Nucleus accumbens (tissue), 56 donors: ENCODE measurements around the gene TRAM1L1.

Experiments used
- DNase-seq, 56 donors: peaks; one replicate each; lab custom pipeline; 2025; lab: John Stamatoyannopoulos, UW

The TRAM1L1 gene

DNA sequence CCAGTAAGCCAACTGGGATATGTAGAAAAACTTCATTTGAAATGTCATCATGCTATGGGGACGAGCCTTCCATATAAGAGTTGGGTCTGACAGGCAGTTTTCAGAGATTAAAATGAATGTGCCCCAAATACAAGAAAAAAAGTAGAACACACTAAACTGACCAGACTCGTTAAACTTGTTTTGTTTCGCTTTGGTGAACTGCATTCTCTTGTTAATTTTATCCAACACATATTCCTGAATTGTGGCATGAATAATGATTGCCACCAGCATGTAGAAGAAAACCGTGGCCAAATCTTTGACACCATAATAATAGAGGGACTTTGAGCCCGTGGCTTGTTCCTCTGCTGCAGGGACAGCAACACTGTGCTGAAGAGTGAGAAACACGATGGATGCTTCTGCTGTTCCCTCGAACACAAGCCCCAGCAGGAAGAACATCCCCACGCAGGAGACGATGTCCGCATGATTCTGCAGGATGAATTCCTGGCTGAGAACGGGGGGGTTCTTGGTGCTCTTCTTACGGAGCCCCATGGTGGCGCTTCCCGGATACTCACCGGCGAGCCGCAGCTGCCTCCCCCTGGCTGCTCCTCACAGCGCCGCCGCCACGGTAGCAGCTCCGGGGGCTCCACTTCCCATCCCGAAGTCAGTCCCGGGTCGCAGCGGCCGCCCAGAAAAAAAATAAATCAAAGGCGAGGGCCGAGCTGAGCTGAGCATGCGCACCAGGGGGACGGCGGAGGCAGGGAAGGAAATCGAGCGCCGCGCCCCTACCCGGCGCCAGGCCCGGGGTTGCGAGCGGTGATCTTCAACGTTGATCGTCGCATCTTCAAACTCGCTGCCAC, at the start of gene TRAM1L1:
Gene TRAM1L1, minus strand, starts transcription at position 711 of the 836 bp plus-strand sequence. Its CDS starts 183 bp downstream, at position 528.
- peak in 54 of 56 donors; percentile 12 to 84 (median 66) for DNase-seq

DNA sequence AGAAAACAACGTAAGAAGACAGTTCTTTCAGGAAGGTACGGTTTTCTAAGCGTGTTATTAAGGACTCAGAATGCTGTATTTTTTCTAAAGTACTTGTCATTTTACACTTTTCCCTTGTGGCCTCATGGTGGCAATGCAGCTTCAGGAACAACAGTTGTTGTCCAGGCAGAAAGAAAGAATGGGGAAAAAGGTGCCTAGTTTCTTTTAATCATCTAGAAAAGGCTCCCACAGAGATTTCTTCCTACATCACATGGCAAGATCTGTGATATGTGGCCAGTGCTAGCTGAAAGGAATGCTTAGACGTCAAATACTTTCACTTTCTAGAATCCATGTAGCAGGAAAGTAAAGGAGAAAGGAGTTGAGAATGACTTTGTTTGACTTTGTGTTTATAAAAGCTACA, 49.0 kb upstream of the TRAM1L1 start:
- DNase-seq = peak in 35 of 56 donors; percentile 1 to 68 (median 14)

DNA sequence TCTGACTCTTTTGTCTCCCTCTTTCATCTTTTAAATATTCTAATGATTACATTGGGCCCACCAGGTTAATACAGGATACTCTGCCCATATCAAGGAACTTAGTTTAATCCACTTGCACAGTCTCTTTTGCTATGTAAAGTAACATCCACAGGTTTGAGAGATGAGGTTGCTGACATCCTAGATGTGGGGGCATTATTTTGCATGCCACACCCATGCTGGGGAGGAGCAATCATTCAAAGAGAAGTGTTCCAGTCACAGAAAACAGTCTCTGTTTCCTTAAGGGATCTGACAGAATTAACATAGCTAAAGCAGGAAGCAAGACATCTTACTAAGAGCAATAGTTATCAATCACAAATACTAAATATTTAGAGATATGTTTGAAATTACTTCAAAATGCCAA, 11.5 kb upstream of the TRAM1L1 start:
- no peak for DNase-seq

DNA sequence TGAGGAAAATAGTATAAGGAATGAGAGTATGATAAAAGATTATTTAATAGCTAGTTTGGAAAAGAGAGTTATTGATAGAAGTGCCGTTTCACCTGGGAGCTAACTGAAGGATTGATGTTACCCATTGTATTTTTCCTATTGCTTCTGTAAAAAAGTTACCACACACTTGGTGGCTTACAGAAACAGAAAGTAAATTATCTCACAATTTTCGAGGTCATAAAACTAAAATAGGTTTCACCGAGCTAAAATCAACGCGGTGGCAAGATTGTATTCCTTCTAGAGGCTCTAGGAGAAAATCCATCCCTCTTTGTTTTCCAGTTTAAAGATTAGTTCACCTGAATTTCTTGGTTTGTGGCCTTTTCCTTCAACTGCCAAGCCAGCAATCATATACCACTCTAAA, 11.1 kb upstream of the TRAM1L1 start:
- no peak for DNase-seq

DNA sequence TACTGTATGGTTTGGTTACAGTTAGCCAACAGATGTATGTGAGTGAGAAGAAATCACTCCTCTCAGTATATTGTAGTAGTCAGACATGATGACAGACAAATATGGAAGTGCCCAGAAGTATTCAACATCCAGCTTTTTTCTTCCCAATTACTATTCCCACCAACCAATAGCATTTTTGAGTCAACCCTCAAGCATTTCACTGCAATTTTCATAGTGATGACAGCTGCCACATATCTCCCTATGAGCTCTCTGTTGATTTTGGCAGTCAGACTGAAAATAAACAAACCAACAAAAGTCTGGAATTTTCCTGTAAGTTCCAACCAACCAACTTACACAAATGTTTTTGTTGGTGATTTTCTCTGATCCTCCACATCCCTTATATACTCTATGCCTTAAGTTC, 8.2 kb upstream of the TRAM1L1 start:
- DNase-seq = no peak

DNA sequence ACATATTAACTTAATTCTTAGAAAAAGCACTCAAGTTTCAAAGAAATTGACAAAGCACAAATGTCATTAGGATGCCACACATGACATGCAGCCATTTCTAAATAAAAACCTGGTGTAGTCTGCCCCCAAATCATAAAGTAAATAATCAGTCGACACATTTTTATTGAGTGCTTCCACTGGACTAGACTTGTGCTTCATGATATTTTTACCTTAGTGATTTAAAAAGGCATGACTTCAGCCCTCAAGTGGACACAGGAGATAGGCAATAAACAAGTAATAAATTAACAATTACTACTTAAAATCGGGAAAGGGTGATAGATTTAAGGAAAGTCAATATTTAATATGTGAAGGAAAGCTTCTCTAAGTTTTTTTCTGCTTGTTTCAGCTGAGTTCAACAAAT, 7.6 kb downstream of the TRAM1L1 start:
- no peak for DNase-seq

DNA sequence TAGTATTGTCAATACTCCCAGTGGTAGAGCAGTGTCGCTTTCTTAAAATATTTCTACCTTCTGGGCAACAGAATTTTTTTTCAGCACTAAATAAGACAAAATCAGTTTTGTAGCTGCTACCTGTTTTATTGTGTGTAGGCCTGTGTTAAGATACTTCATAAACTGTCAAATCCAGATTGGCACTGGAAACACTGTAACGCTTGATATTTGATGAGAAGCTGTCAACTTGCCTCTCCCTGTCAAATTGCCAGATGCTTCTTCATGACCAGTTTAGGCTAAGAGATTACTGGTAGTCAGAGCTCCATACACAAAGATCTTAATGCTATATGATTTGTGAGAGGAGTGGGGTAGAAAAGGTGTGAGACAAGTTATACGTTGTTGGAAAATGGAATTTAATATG, 17.3 kb downstream of the TRAM1L1 start:
- no peak for DNase-seq

DNA sequence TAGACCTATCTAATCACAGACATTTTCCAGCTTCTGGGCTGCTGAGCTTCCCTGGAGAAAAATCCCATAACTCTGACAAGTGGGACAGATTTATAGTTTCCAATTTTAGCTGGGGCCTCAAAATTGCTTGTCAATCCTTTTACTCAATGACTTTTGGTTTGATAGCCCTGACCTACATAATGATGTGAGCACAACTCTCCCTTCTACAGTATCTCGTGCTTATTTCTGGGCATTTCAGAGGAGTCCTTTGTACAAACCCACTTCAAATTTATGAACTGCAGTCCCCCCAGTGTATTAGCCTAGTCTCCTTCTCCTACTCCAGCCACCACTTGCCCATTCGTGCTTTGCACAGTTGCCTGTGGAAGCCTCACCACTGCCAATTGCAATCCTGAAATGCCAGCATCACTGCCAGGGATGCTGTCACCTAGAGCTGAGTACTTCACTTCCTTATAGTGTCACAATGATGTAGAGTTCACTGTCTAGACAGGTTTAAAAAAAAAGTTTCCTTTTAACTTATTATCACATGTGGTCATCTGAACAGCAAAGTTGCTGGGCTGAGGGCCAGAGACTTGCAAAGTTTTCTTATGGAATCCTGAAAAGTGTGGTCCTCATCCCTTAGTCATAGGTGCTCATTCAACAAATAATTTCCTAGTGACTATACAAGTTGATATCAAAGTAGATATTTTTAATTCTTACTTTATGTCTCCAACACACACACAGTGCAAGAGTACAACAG, 21.2 kb downstream of the TRAM1L1 start:
- no peak for DNase-seq

DNA sequence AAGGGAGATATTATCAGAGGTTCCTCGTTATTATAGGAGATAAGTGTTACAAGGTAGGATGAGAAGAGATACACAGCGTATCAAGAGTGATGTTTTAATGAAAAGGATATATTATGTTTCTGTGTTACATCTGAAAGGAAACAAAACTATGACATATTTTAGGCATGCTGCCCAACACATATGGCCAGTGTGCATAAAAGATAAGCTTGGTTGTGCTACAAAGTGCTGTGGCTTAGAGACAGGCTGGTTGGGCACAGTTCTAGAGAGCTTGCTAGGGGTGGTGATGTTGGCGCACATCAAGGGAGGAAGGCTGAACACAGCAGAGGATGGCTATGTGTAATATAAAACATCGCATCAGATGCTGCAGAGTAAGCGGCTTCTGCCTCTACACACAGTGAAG, 42.4 kb downstream of the TRAM1L1 start:
- DNase-seq = no peak
